Measurements from ENCODE around the gene SLC27A1.

DNA sequence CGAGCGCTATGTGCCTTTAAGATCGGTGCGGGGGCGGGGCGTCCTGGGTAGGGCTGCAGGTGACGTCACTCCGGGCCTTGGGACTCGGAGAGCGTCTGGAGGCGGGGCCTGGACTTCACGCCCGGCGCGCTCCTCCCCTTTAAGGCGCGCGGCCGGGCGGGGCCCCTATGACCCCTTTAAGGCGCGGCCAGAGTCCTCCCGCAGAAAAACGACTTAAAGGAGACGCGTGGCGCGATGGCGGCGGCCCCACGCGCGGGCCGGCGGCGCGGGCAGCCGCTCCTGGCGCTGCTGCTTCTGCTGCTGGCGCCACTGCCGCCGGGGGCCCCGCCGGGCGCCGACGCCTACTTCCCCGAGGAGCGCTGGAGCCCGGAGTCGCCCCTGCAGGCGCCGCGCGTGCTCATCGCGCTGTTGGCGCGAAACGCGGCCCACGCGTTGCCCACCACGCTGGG is 85.2 kb downstream of the SLC27A1 start, which contains the start of gene COLGALT1:
- TF ChIP-seq PPARA (CRISPR knock-in tag; IDR thresholded peaks at IDR 0.05; ENCODE audit: borderline replicate concordance) (no peak), SNAI2 (CRISPR knock-in tag; IDR thresholded peaks at IDR 0.05) (no peak), ZNF565 (CRISPR knock-in tag; conservative IDR thresholded peaks at IDR 0.05; ENCODE audit: low read depth) (0 out of 2 replicates have a peak, but pooled peaks have one; percentile 16), ZFP3 (CRISPR knock-in tag; IDR thresholded peaks at IDR 0.05) (no peak), ZNF70 (CRISPR knock-in tag; IDR thresholded peaks at IDR 0.05) (no peak)
- TF ChIP-seq, protein P1, sequence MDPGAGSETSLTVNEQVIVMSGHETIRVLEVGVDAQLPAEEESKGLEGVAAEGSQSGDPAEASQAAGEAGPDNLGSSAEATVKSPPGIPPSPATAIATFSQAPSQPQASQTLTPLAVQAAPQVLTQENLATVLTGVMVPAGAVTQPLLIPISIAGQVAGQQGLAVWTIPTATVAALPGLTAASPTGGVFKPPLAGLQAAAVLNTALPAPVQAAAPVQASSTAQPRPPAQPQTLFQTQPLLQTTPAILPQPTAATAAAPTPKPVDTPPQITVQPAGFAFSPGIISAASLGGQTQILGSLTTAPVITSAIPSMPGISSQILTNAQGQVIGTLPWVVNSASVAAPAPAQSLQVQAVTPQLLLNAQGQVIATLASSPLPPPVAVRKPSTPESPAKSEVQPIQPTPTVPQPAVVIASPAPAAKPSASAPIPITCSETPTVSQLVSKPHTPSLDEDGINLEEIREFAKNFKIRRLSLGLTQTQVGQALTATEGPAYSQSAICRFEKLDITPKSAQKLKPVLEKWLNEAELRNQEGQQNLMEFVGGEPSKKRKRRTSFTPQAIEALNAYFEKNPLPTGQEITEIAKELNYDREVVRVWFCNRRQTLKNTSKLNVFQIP (CRISPR knock-in tag; IDR thresholded peaks at IDR 0.05; ENCODE audit: borderline replicate concordance, low read depth), result no peak
- TF ChIP-seq, protein P2, sequence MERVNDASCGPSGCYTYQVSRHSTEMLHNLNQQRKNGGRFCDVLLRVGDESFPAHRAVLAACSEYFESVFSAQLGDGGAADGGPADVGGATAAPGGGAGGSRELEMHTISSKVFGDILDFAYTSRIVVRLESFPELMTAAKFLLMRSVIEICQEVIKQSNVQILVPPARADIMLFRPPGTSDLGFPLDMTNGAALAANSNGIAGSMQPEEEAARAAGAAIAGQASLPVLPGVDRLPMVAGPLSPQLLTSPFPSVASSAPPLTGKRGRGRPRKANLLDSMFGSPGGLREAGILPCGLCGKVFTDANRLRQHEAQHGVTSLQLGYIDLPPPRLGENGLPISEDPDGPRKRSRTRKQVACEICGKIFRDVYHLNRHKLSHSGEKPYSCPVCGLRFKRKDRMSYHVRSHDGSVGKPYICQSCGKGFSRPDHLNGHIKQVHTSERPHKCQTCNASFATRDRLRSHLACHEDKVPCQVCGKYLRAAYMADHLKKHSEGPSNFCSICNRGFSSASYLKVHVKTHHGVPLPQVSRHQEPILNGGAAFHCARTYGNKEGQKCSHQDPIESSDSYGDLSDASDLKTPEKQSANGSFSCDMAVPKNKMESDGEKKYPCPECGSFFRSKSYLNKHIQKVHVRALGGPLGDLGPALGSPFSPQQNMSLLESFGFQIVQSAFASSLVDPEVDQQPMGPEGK (CRISPR knock-in tag; IDR thresholded peaks at IDR 0.05; ENCODE audit: borderline replicate concordance), result no peak
